ENCODE measurements around the gene TUBB8.

Gene TUBB8

DNA sequence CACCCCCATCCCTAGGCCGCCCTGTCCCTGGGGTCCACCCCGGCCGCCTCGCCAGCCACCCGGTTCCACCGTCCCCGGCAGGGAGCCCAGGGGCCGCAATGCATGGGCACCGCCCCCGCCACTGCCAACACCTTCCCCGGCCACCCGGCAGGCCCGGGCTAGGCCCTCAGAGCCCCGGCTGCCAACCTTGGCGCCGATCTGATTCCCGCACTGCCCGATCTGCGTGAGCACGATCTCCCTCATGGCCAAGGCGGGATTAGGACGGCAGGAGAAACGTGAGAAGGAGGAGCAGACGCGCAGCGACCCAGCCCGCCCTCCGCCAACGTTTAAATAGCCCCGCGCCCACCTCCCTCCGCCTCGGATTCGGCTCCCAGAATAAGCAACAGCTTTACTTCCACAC is at the start of gene TUBB8:
TUBB8 (minus strand) TSS at position 301 of the 400 bp plus-strand sequence; CDS start at position 243, 58 bp downstream.
- TF ChIP-seq ZNF274 (IDR thresholded peaks at IDR 0.05; ENCODE audit: low read depth, low read length) = no peak

DNA sequence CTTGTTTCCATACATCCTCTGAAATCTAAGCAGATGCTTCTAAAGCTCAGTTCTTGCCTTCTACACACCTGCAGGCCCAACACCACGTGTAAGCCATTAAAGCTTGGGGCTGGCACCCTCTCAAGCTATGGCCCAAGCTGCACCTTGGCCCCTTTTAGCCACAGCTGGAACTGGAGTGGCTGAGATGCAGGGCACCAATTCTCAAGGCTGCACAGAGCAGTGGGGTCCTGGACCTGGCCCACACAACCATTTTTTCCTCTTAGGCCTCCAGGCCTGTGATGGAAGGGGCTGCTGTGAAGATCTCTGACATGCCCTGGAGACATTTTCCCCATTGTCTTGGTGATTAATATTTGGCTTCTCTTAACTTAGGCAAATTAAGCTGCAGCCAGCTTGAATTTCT is 47.4 kb upstream of the TUBB8 start:
- no peaks in the 10 kb centered on the region for H3K27me3 ChIP-seq (ENCODE audit: insufficient read depth, insufficient read length)
- peaks cover 21% of the 10 kb centered on the region; the same call in 1 of the 2 replicates for H3K9me3 ChIP-seq (ENCODE audit: insufficient read depth, low read length)
- no peaks in the 10 kb centered on the region for H3K4me1 ChIP-seq (ENCODE audit: insufficient read depth, insufficient read length)
- TF ChIP-seq YY1 (IDR thresholded peaks at IDR 0.05; ENCODE audit: insufficient read depth, insufficient read length) (no peak), SUZ12 (IDR thresholded peaks at IDR 0.05; ENCODE audit: extremely low read depth, insufficient read depth, insufficient read length) (no peak), ZNF274 (IDR thresholded peaks at IDR 0.05; ENCODE audit: low read depth, low read length) (no peak)
- H3K9ac ChIP-seq (ENCODE audit: insufficient read length, low read depth) = no peak overlapping the region
- no peak overlapping the region for H3K4me3 ChIP-seq (ENCODE audit: insufficient read length, low read depth)
- H3K36me3 ChIP-seq (ENCODE audit: insufficient read depth, insufficient read length, low read length) = no peaks in the 10 kb centered on the region
- no peak for DNase-seq (ENCODE audit: low read depth, low spot score)

More for the DNA sequence above, at the start of gene TUBB8:
- Histone ChIP-seq H3K36me3 (ENCODE audit: insufficient read depth, insufficient read length, low read length) (no peaks in the 10 kb centered on the region), H3K4me3 (ENCODE audit: insufficient read length, low read depth) (no peak within 1 kb of the TSS), H3K9me3 (ENCODE audit: insufficient read depth, low read length) (no peaks in the 10 kb centered on the region), H3K9ac (ENCODE audit: insufficient read length, low read depth) (no peak within 1 kb of the TSS), H3K27me3 (ENCODE audit: insufficient read depth, insufficient read length) (no peaks in the 10 kb centered on the region), H3K4me1 (ENCODE audit: insufficient read depth, insufficient read length) (no peaks in the 10 kb centered on the region)
- no peak for DNase-seq (ENCODE audit: low read depth, low spot score)

DNA sequence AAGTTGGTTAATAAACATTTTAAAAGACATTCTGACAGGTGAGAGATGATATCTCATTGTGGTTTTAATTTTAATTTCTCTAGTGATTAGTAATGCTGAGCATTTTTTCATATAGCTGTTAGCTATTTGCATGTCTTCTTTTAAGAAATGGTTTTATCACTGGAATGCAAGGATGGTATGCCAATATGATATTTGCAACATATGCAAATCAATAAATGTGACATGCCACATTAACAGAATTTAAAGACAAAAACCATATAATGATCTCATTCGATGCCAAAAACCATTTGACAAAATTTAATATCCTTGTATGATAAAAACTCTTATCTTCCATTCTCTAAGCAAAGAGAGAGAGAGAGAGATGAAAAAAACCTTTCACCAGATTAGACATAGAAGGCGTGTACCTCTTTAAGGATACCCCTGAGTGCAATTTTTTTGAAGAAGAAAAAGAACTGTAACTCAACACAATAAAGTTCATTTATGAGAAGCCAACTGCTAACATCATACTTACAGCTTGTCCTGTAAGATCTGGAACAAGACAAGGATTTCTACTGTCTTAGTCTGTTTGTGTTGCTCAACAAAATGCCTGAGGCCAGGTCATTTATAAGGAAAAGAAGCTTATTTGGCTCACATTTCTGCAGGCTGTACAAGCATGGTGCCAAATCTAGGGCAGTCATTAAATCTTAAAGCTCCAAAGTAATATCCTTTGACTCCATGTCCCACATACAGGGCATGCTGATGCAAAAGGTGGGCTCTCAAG is 46.4 kb upstream of the TUBB8 start:
- Histone ChIP-seq H3K9me3 (ENCODE audit: insufficient read depth, low read length) (peaks cover 21% of the 10 kb centered on the region; the same call in 1 of the 2 replicates), H3K9ac (ENCODE audit: insufficient read length, low read depth) (no peak overlapping the region), H3K27me3 (ENCODE audit: insufficient read depth, insufficient read length) (no peaks in the 10 kb centered on the region), H3K4me3 (ENCODE audit: insufficient read length, low read depth) (no peak overlapping the region), H3K36me3 (ENCODE audit: insufficient read depth, insufficient read length, low read length) (no peaks in the 10 kb centered on the region), H3K4me1 (ENCODE audit: insufficient read depth, insufficient read length) (no peaks in the 10 kb centered on the region)
- no peak for TF ChIP-seq YY1 (IDR thresholded peaks at IDR 0.05; ENCODE audit: insufficient read depth, insufficient read length)
- TF ChIP-seq ZNF274 (IDR thresholded peaks at IDR 0.05; ENCODE audit: low read depth, low read length) = no peak
- TF ChIP-seq SUZ12 (IDR thresholded peaks at IDR 0.05; ENCODE audit: extremely low read depth, insufficient read depth, insufficient read length) = no peak
- DNase-seq (ENCODE audit: low read depth, low spot score) = no peak

DNA sequence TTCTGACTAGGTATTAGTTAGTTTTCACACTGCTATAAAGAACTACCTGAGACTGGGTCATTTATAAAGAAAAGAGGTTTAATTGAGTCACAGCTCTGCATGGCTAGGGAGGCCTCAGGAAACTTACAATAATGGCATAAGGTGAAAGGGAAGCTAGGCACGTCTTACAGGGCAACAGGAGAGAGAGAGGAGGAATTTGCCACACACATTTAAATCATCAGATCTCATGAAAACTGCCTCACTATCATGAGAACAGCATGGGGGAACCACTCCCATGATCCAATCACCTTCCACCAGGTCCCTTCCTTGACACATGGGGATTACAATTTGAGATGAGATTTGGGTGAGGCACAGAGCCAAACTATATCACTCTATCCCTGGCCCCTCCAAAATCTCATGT is 45.5 kb upstream of the TUBB8 start:
- Histone ChIP-seq H3K4me1 (ENCODE audit: insufficient read depth, insufficient read length) (no peaks in the 10 kb centered on the region), H3K9ac (ENCODE audit: insufficient read length, low read depth) (no peak overlapping the region), H3K9me3 (ENCODE audit: insufficient read depth, low read length) (peaks cover 21% of the 10 kb centered on the region; the same call in 1 of the 2 replicates), H3K36me3 (ENCODE audit: insufficient read depth, insufficient read length, low read length) (no peaks in the 10 kb centered on the region), H3K27me3 (ENCODE audit: insufficient read depth, insufficient read length) (no peaks in the 10 kb centered on the region), H3K4me3 (ENCODE audit: insufficient read length, low read depth) (no peak overlapping the region)
- DNase-seq (ENCODE audit: low read depth, low spot score) = no peak
- TF ChIP-seq YY1 (IDR thresholded peaks at IDR 0.05; ENCODE audit: insufficient read depth, insufficient read length) (no peak), ZNF274 (IDR thresholded peaks at IDR 0.05; ENCODE audit: low read depth, low read length) (no peak), SUZ12 (IDR thresholded peaks at IDR 0.05; ENCODE audit: extremely low read depth, insufficient read depth, insufficient read length) (no peak)

DNA sequence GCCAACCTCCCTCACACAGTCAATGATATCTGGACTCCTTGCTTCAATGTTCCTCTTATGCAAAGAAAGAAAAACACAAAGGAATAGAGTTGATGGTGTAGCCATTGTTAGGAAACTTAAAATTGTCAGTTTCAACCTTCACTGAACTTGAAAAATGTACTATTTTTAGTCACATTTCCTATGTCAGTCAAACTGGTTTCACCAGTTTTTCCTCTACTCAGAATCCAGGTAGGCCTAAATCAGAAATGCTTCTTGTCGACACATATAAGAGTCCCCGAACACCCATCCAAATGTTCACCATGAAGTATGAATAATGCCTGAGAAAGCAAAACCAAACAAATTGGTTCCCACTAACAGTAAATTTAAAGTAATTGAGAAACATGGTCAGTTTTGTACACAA is 43.8 kb upstream of the TUBB8 start:
- no peak overlapping the region for H3K4me3 ChIP-seq (ENCODE audit: insufficient read length, low read depth)
- H3K9me3 ChIP-seq (ENCODE audit: insufficient read depth, low read length) = peaks cover 21% of the 10 kb centered on the region; the same call in 1 of the 2 replicates
- no peak for TF ChIP-seq ZNF274 (IDR thresholded peaks at IDR 0.05; ENCODE audit: low read depth, low read length)
- no peak for TF ChIP-seq YY1 (IDR thresholded peaks at IDR 0.05; ENCODE audit: insufficient read depth, insufficient read length)
- no peak for TF ChIP-seq SUZ12 (IDR thresholded peaks at IDR 0.05; ENCODE audit: extremely low read depth, insufficient read depth, insufficient read length)
- no peak for DNase-seq (ENCODE audit: low read depth, low spot score)
- no peaks in the 10 kb centered on the region for H3K27me3 ChIP-seq (ENCODE audit: insufficient read depth, insufficient read length)
- no peaks in the 10 kb centered on the region for H3K4me1 ChIP-seq (ENCODE audit: insufficient read depth, insufficient read length)
- no peak overlapping the region for H3K9ac ChIP-seq (ENCODE audit: insufficient read length, low read depth)
- no peaks in the 10 kb centered on the region for H3K36me3 ChIP-seq (ENCODE audit: insufficient read depth, insufficient read length, low read length)

DNA sequence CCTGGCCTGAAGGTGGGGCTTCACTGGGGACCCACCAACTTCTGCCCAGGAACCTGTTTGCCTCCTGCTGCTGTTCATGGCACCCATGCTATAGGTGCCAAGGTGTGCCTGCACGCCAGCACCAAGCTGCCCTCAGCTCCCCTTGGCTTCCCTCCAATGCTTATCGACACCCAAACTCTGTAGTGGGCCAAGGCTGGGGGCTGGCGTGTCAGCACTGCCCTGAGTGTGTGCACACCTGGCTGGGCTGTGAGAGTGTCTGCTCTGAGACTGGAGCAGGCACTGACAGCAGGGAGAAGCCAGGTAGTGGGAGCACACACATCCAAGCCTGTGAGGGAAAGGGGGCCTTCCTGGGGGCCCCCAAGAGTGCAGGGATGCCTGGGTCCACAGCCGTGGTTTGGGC is 43.1 kb upstream of the TUBB8 start:
- TF ChIP-seq YY1 (IDR thresholded peaks at IDR 0.05; ENCODE audit: insufficient read depth, insufficient read length) (no peak), ZNF274 (IDR thresholded peaks at IDR 0.05; ENCODE audit: low read depth, low read length) (no peak), SUZ12 (IDR thresholded peaks at IDR 0.05; ENCODE audit: extremely low read depth, insufficient read depth, insufficient read length) (no peak)
- Histone ChIP-seq H3K36me3 (ENCODE audit: insufficient read depth, insufficient read length, low read length) (no peaks in the 10 kb centered on the region), H3K27me3 (ENCODE audit: insufficient read depth, insufficient read length) (no peaks in the 10 kb centered on the region), H3K4me3 (ENCODE audit: insufficient read length, low read depth) (no peak overlapping the region), H3K4me1 (ENCODE audit: insufficient read depth, insufficient read length) (no peaks in the 10 kb centered on the region), H3K9me3 (ENCODE audit: insufficient read depth, low read length) (peaks cover 20% of the 10 kb centered on the region; the same call in 1 of the 2 replicates), H3K9ac (ENCODE audit: insufficient read length, low read depth) (no peak overlapping the region)
- no peak for DNase-seq (ENCODE audit: low read depth, low spot score)

DNA sequence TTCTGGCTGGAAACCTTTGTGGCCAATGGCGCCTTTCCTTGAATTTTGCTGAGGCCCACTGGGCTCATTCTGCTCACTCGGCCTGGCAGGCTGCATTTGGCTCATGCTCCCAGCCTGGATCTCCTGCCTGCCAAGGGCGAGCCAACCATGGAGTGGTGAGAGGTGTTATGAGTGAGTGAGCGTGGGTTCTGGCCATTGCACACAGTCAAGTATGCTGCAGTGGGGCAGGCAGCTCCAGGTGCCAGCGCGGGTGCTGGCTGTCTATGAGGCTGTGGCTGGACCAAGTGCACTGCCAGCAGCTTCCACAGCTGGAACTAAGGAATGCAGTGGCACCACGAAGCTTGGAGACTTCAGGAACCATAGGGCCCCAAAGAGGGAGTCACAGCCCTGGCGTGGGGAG is 42.2 kb upstream of the TUBB8 start:
- no peak for DNase-seq (ENCODE audit: low read depth, low spot score)
- H3K4me3 ChIP-seq (ENCODE audit: insufficient read length, low read depth) = no peak overlapping the region
- H3K9ac ChIP-seq (ENCODE audit: insufficient read length, low read depth) = no peak overlapping the region
- no peaks in the 10 kb centered on the region for H3K36me3 ChIP-seq (ENCODE audit: insufficient read depth, insufficient read length, low read length)
- TF ChIP-seq YY1 (IDR thresholded peaks at IDR 0.05; ENCODE audit: insufficient read depth, insufficient read length) (no peak), SUZ12 (IDR thresholded peaks at IDR 0.05; ENCODE audit: extremely low read depth, insufficient read depth, insufficient read length) (no peak), ZNF274 (IDR thresholded peaks at IDR 0.05; ENCODE audit: low read depth, low read length) (no peak)
- peaks cover 12% of the 10 kb centered on the region; the same call in 1 of the 2 replicates for H3K9me3 ChIP-seq (ENCODE audit: insufficient read depth, low read length)
- H3K27me3 ChIP-seq (ENCODE audit: insufficient read depth, insufficient read length) = no peaks in the 10 kb centered on the region
- no peaks in the 10 kb centered on the region for H3K4me1 ChIP-seq (ENCODE audit: insufficient read depth, insufficient read length)

Measured in NT2/D1 (cell line).